WTC11 (cell line): Measurements from ENCODE around the gene MACROD2. TPM values are rescaled to one million over a fixed set of nuclear protein-coding genes. Genes with fewer than 3 reads are reported as not detected.

Experiments used
- ATAC-seq: fragments of 200-7000 bp; cut with Tn5 transposase; 2 replicates; pipeline ENCODE4 v1.10.0; 2021; ENCODE audit warnings: mild to moderate bottlenecking, moderate library complexity
- CTCF ChIA-PET: fragments of 300-600 bp; sonication (Branson Sonifier 250); formaldehyde crosslinking; loops from one replicate; lab custom pipeline; 2021; ENCODE audit warnings: antibody characterized with exemption; lab: Charles Lee
- POLR2A ChIA-PET: fragments of 350-600 bp; sonication (Branson Sonifier 250); formaldehyde crosslinking; loops from one replicate; lab custom pipeline; 2021; ENCODE audit warnings: antibody characterized with exemption; lab: Charles Lee
- DNase-seq: peaks from one replicate; pipeline ENCODE4 v3.0.0; 2021; ENCODE audit warnings: low spot score
- H3K27ac Mint-ChIP-seq: 2 replicates; pipeline ENCODE4 v1.8.0; 2021; ENCODE audit warnings: mixed read lengths
- H3K27me3 Mint-ChIP-seq: 2 replicates; pipeline ENCODE4 v1.8.0; 2021; ENCODE audit warnings: low read depth, mild to moderate bottlenecking, moderate library complexity, mixed read lengths
- H3K36me3 Mint-ChIP-seq: 2 replicates; pipeline ENCODE4 v1.8.0; 2021; ENCODE audit warnings: mixed read lengths
- H3K4me1 Mint-ChIP-seq: 2 replicates; pipeline ENCODE4 v1.8.0; 2022; ENCODE audit warnings: mixed read lengths
- H3K4me3 Mint-ChIP-seq: 2 replicates; pipeline ENCODE4 v1.8.0; 2021; ENCODE audit warnings: mild to moderate bottlenecking, moderate library complexity, mixed read lengths
- H3K9me3 Mint-ChIP-seq: 2 replicates; pipeline ENCODE4 v1.8.0; 2021; ENCODE audit warnings: mixed read lengths
- ATF3 ChIP-seq: sonication (generic); formaldehyde crosslinking; conservative IDR thresholded peaks from 2 replicates; pipeline ENCODE4 v1.8.1; 2022; ENCODE audit warnings: mild to moderate bottlenecking, missing genetic modification reagents
- ATF6 ChIP-seq: sonication (generic); formaldehyde crosslinking; IDR thresholded peaks from 2 replicates; pipeline ENCODE4 v1.8.1; 2023; ENCODE audit warnings: mild to moderate bottlenecking, missing genetic modification reagents
- CDX4 ChIP-seq: fragments of 250-450 bp; sonication (Bioruptor Pico); IDR thresholded peaks from 2 replicates; pipeline ENCODE4 v1.9.0; 2021; ENCODE audit warnings: moderate library complexity, mild to moderate bottlenecking, inconsistent platforms, borderline replicate concordance
- ESRRA ChIP-seq: sonication (generic); formaldehyde crosslinking; IDR thresholded peaks from 2 replicates; pipeline ENCODE4 v1.8.1; 2022; ENCODE audit warnings: mild to moderate bottlenecking, missing genetic modification reagents, borderline replicate concordance
- FOXK1 ChIP-seq: sonication (generic); formaldehyde crosslinking; IDR thresholded peaks from 2 replicates; pipeline ENCODE4 v1.8.0; 2022; ENCODE audit warnings: mild to moderate bottlenecking, moderate library complexity, missing genetic modification reagents
- FOXP4 ChIP-seq: sonication (generic); formaldehyde crosslinking; IDR thresholded peaks from 2 replicates; pipeline ENCODE4 v1.8.0; 2022; ENCODE audit warnings: mild to moderate bottlenecking, missing genetic modification reagents
- JAZF1 ChIP-seq: fragments of 250-450 bp; sonication (Bioruptor Pico); IDR thresholded peaks from 2 replicates; pipeline ENCODE4 v1.9.0; 2021; ENCODE audit warnings: moderate library complexity, mild to moderate bottlenecking, inconsistent platforms
- NFATC4 ChIP-seq: fragments of 250-450 bp; sonication (Bioruptor Pico); IDR thresholded peaks from 2 replicates; pipeline ENCODE4 v1.9.0; 2021; ENCODE audit warnings: mild to moderate bottlenecking
- PREB ChIP-seq: sonication (generic); formaldehyde crosslinking; IDR thresholded peaks from 2 replicates; pipeline ENCODE4 v1.8.1; 2022; ENCODE audit warnings: mild to moderate bottlenecking, missing genetic modification reagents, moderate library complexity, borderline replicate concordance
- PRRX2 ChIP-seq: fragments of 250-450 bp; sonication (Bioruptor Pico); IDR thresholded peaks from 2 replicates; pipeline ENCODE4 v1.8.0; 2021; ENCODE audit warnings: mild to moderate bottlenecking
- TEAD4 ChIP-seq: sonication (generic); formaldehyde crosslinking; IDR thresholded peaks from 2 replicates; pipeline ENCODE4 v1.8.0; 2022; ENCODE audit warnings: mild to moderate bottlenecking, missing genetic modification reagents
- ZNF121 ChIP-seq: sonication (generic); formaldehyde crosslinking; IDR thresholded peaks from 2 replicates; pipeline ENCODE4 v1.8.0; 2023; ENCODE audit warnings: missing genetic modification reagents
- ZNF423 ChIP-seq: fragments of 250-450 bp; sonication (Bioruptor Pico); IDR thresholded peaks from 2 replicates; pipeline ENCODE4 v2.1.2; 2022; ENCODE audit warnings: mild to moderate bottlenecking, moderate library complexity
- total RNA-seq: library from RNA; stranded (reverse); gene quantifications from 3 replicates; pipeline ENCODE4 v1.2.3, GENCODE V29; 2021

MACROD2 gene
- total RNA-seq, 1 experiment from 2014 or later = 4.1 TPM

GRCh38 chr20:15812696-15813095, 1817.4 kb downstream of the MACROD2 start:
- H3K36me3 Mint-ChIP-seq = peaks cover 9% of the 10 kb centered on the region
- no peak for DNase-seq
- H3K27ac Mint-ChIP-seq = no peak overlapping the region
- no peak for ATAC-seq
- H3K27me3 Mint-ChIP-seq = no peaks in the 10 kb centered on the region
- 0 out of 2 replicates have a peak, but pooled peaks cover 8% of the 10 kb centered on the region for H3K4me1 Mint-ChIP-seq
- H3K4me3 Mint-ChIP-seq = no peak overlapping the region
- H3K9me3 Mint-ChIP-seq = peaks cover 13% of the 10 kb centered on the region
- TF ChIP-seq JAZF1 (CRISPR knock-in tag) (no peak), FOXP4 (CRISPR knock-in tag) (no peak), TEAD4 (CRISPR knock-in tag) (no peak)
- TF ChIP-seq, all 79 proteins: peak for 0
- CTCF ChIA-PET = no interaction called here
- POLR2A ChIA-PET = no interaction called here

- H3K36me3 Mint-ChIP-seq = no peaks in the 10 kb centered on the region
- DNase-seq (no peak), ATAC-seq (no peak)
- no peaks in the 10 kb centered on the region; the same call in 1 of the 2 replicates for H3K27me3 Mint-ChIP-seq
- POLR2A ChIA-PET = no interaction called here
- H3K4me3 Mint-ChIP-seq = no peak overlapping the region
- H3K9me3 Mint-ChIP-seq = peaks cover 1% of the 10 kb centered on the region
- peaks cover 16% of the 10 kb centered on the region for H3K4me1 Mint-ChIP-seq
- H3K27ac Mint-ChIP-seq = no peak overlapping the region
- CTCF ChIA-PET = no interaction called here
- TF ChIP-seq CDX4 (CRISPR knock-in tag) (no peak), NFATC4 (CRISPR knock-in tag) (no peak), ESRRA (CRISPR knock-in tag) (no peak)
These were observed 1819.0 kb downstream of the MACROD2 start for GRCh38 chr20:15814360-15814759.

- CTCF ChIA-PET = no interaction called here
- Mint-ChIP-seq H3K36me3 (no peaks in the 10 kb centered on the region), H3K4me1 (peaks cover 16% of the 10 kb centered on the region), H3K27ac (no peak overlapping the region), H3K9me3 (no peaks in the 10 kb centered on the region), H3K27me3 (no peaks in the 10 kb centered on the region; the same call in 1 of the 2 replicates), H3K4me3 (no peak overlapping the region)
- TF ChIP-seq PREB (no peak), FOXK1 (no peak)
- POLR2A ChIA-PET = no interaction called here
- no peak for DNase-seq
- ATAC-seq = no peak
These were observed 1819.6 kb downstream of the MACROD2 start for GRCh38 chr20:15814911-15815310.

- no peaks in the 10 kb centered on the region for H3K36me3 Mint-ChIP-seq
- H3K4me3 Mint-ChIP-seq = no peak overlapping the region
- TF ChIP-seq ZNF121 (CRISPR knock-in tag) (no peak), ATF3 (no peak), PRRX2 (no peak)
- H3K27ac Mint-ChIP-seq = no peak overlapping the region
- H3K4me1 Mint-ChIP-seq = peaks cover 16% of the 10 kb centered on the region
- ChIA-PET CTCF (no interaction called here), POLR2A (no interaction called here)
- H3K27me3 Mint-ChIP-seq = no peaks in the 10 kb centered on the region; the same call in 1 of the 2 replicates
- H3K9me3 Mint-ChIP-seq = no peaks in the 10 kb centered on the region
- no peak for ATAC-seq
- no peak for DNase-seq
These were observed 1822.0 kb downstream of the MACROD2 start for GRCh38 chr20:15817351-15817750.

- TF ChIP-seq ATF6 (CRISPR knock-in tag) = no peak
- peak; percentile 24; the same call in 1 of the 2 replicates for TF ChIP-seq ZNF423 (CRISPR knock-in tag)
- Mint-ChIP-seq H3K27me3 (no peaks in the 10 kb centered on the region; the same call in 1 of the 2 replicates), H3K36me3 (no peaks in the 10 kb centered on the region), H3K4me1 (peaks cover 16% of the 10 kb centered on the region), H3K27ac (0 out of 2 replicates have a peak overlapping the region, but pooled peaks have one; percentile 36), H3K9me3 (no peaks in the 10 kb centered on the region), H3K4me3 (no peak overlapping the region)
- DNase-seq (no peak), ATAC-seq (peak; percentile 74)
- ChIA-PET CTCF (no interaction called here), POLR2A (no interaction called here)
These were observed 1823.3 kb downstream of the MACROD2 start for GRCh38 chr20:15818651-15819071.
